Measurements from ENCODE around the gene C2CD2L. TPM values are rescaled to one million over a fixed set of nuclear protein-coding genes. Genes with fewer than 3 reads are reported as not detected.
A peak's percentile ranks its signal among the peaks of the same experiment; 100 is the strongest.

C2CD2L gene
- polyA plus RNA-seq, 3 donors = 3.8 to 60.2 (median 6.4) TPM

- Mint-ChIP-seq H3K9me3 (peaks cover 0 to 17% (median 0%) of the 10 kb centered on the region in 7 donors), H3K27me3 (ENCODE audit: low read depth in 3 of 3) (peaks cover 60 to 77% (median 63%) of the 10 kb centered on the region in 3 donors), H3K4me1 (peaks cover 28% of the 10 kb centered on the region), H3K36me3 (peaks cover 0 to 5% of the 10 kb centered on the region in 2 donors), H3K27ac (peak within 1 kb of the TSS in 2 of 7 donors; percentile 30 to 63), H3K4me3 (peak within 1 kb of the TSS; percentile 76 to 91)
- no peak for DNase-seq
- Histone ChIP-seq H3K27me3 (ENCODE audit: control insufficient read depth in 2 of 2, insufficient read depth in 2 of 2, low read length in 2 of 2) (peaks cover 40 to 56% of the 10 kb centered on the region in 2 donors), H4K20me1 (ENCODE audit: insufficient read depth, low read length) (no peaks in the 10 kb centered on the region), H3K9me3 (replicated peaks in 1 of 2; ENCODE audit: control insufficient read depth in 1 of 2, insufficient read depth in 1 of 2, low read length in 2 of 2) (peaks cover 0 to 11% of the 10 kb centered on the region in 2 donors), H3K4me3 (replicated peaks in 1 of 3; ENCODE audit: low read depth in 2 of 3, low read length in 3 of 3) (peak within 1 kb of the TSS; percentile 4 to 75 (median 22)), H3K4me2 (replicated peaks; ENCODE audit: extremely low read depth, low read length, poor library complexity, severe bottlenecking) (peak within 1 kb of the TSS; percentile 78), H3K4me1 (ENCODE audit: control insufficient read depth in 1 of 2, insufficient read depth in 2 of 2, low read length in 2 of 2) (peaks cover 15 to 18% of the 10 kb centered on the region in 2 donors), H2AFZ (ENCODE audit: insufficient read depth, low read depth, low read length, poor library complexity, severe bottlenecking) (peak within 1 kb of the TSS; percentile 87), H3K27ac (ENCODE audit: low read depth in 1 of 2, low read length in 2 of 2) (no peak within 1 kb of the TSS), H3K79me2 (ENCODE audit: insufficient read depth, low read length) (no peaks in the 10 kb centered on the region), H3K9ac (ENCODE audit: insufficient read depth, low read length, poor library complexity, severe bottlenecking) (peak within 1 kb of the TSS; percentile 54), H3K36me3 (replicated peaks in 1 of 2; ENCODE audit: control insufficient read depth in 1 of 2, insufficient read depth in 2 of 2, low read length in 2 of 2) (no peaks in the 10 kb centered on the region)
- no peak for TF ChIP-seq CTCF (IDR thresholded peaks at IDR 0.05)
- intact Hi-C loops (cut with micrococcal nuclease) = loop anchor here (10.0 kb wide), 1 partner anchor 46 kb away; no protein-coding TSS in a partner anchor
- under 1% methylated on average over 55 of the region's 73 CpGs for WGBS (ENCODE audit: insufficient coverage)
Observed at GRCh38 chr11:119149018-119149785, 42.1 kb downstream of the C2CD2L start, which contains the start of gene ABCG4. Gene ABCG4 (plus strand): TSS chr11:119149052. CDS start chr11:119149966, 914 bp downstream.

GRCh38 chr11:119149786-119150275 lies 42.7 kb downstream of the C2CD2L start:
- Mint-ChIP-seq H3K4me1 (peaks cover 25% of the 10 kb centered on the region), H3K27me3 (ENCODE audit: low read depth in 3 of 3) (peaks cover 59 to 76% (median 67%) of the 10 kb centered on the region in 3 donors), H3K27ac (no peak overlapping the region), H3K4me3 (peak overlapping the region; percentile 52 to 82), H3K36me3 (peaks cover 0 to 5% of the 10 kb centered on the region in 2 donors), H3K9me3 (peaks cover 0 to 17% (median 0%) of the 10 kb centered on the region in 7 donors)
- DNase-seq = no peak
- H2AFZ ChIP-seq (ENCODE audit: insufficient read depth, low read depth, low read length, poor library complexity, severe bottlenecking) = peak overlapping the region; percentile 87
- peak overlapping the region in 1 of 3 experiments; percentile 75 for H3K4me3 ChIP-seq (replicated peaks in 1 of 3; ENCODE audit: low read depth in 2 of 3, low read length in 3 of 3)
- 9% methylated on average over 24 of the region's 33 CpGs for WGBS (ENCODE audit: insufficient coverage)
- H3K9ac ChIP-seq (ENCODE audit: insufficient read depth, low read length, poor library complexity, severe bottlenecking) = no peak overlapping the region
- no peak for TF ChIP-seq CTCF (IDR thresholded peaks at IDR 0.05)
- no peak overlapping the region for H3K27ac ChIP-seq (ENCODE audit: low read depth in 1 of 2, low read length in 2 of 2)
- peaks cover 12 to 18% of the 10 kb centered on the region in 2 donors for H3K4me1 ChIP-seq (ENCODE audit: control insufficient read depth in 1 of 2, insufficient read depth in 2 of 2, low read length in 2 of 2)
- H3K4me2 ChIP-seq (replicated peaks; ENCODE audit: extremely low read depth, low read length, poor library complexity, severe bottlenecking) = peak overlapping the region; percentile 78
- H3K27me3 ChIP-seq (ENCODE audit: control insufficient read depth in 2 of 2, insufficient read depth in 2 of 2, low read length in 2 of 2) = peaks cover 40 to 56% of the 10 kb centered on the region in 2 donors
- H3K9me3 ChIP-seq (replicated peaks in 1 of 2; ENCODE audit: control insufficient read depth in 1 of 2, insufficient read depth in 1 of 2, low read length in 2 of 2) = peaks cover 0 to 11% of the 10 kb centered on the region in 2 donors
- H4K20me1 ChIP-seq (ENCODE audit: insufficient read depth, low read length) = no peaks in the 10 kb centered on the region
- intact Hi-C loops (cut with micrococcal nuclease) = loop anchor here (10.0 kb wide), 1 partner anchor 45 kb away; no protein-coding TSS in a partner anchor
- no peaks in the 10 kb centered on the region for H3K79me2 ChIP-seq (ENCODE audit: insufficient read depth, low read length)
- no peaks in the 10 kb centered on the region for H3K36me3 ChIP-seq (replicated peaks in 1 of 2; ENCODE audit: control insufficient read depth in 1 of 2, insufficient read depth in 2 of 2, low read length in 2 of 2)
